HG02973 (cell line): ENCODE data around the gene SLC6A12.

Experiments used
- ATAC-seq: cut with Tn5 transposase; IDR thresholded peaks from one replicate; pipeline ENCODE4 v1.9.1; 2021; ENCODE audit warnings: moderate library complexity; ENCODE audit not compliant: unreplicated experiment

The SLC6A12 gene

DNA sequence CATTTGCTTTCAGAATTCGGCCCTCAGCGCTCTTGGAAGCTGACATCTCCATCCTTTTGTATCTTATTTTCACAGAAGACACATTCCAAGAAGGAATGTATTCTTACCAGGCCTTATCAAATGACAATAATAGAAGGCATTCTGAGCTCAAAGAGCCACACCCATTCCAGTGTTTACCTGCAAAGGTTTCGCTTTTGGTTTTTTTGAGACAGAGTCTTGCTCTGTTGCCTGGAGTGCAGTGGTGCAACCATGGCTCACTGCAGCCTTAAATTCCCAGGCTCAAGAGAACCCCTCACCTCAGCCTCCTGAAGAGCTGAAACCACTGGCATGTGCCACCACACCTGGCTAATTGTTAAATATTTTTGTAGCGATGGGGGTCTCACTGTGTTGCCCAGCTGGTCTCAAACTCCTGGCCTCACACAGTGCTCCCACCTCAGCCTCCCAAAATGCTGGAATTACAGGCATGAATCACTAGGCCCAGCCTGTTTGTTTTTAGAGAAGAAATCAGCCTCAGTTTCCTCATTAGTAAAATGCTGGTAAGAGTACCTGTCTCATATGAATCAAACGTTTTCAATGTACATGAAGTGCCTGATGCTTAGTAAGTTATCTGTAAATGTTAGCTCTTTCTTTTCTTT lies 69.2 kb downstream of the SLC6A12 start:
- no peak for ATAC-seq

DNA sequence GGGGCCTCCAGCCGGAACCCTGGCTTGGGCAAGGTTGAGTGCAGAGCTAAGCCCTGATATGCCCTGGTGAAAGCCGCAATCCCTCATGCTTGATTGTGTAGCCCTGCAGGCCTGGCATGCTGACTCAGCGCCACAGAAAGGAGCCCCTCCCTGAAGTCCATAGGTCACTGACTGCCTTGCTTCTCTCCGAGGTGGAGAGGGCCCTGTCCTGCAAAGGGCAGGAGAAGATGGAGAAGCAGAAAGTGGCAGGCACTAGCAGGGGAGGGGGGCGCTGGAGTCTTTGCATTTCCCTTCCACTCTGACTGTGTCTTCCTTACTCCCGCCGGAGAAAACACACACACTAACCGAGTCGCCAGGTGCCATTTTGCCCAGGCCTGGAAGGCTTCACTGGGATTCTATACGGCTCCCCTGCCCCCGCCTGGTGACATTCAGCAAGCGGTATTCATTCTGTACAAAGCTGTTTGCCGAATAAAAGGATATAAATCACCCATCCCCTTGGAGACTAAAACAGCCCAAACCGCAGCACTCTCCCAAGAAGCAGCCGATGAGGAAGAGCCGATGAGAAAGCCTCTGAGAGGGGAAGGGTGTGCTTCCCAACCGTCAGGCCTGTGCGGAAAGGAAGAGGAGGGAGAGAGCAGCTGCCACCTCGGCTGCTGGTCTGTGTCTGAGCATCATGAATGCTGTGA lies 69.8 kb downstream of the SLC6A12 start:
- ATAC-seq: no peak

DNA sequence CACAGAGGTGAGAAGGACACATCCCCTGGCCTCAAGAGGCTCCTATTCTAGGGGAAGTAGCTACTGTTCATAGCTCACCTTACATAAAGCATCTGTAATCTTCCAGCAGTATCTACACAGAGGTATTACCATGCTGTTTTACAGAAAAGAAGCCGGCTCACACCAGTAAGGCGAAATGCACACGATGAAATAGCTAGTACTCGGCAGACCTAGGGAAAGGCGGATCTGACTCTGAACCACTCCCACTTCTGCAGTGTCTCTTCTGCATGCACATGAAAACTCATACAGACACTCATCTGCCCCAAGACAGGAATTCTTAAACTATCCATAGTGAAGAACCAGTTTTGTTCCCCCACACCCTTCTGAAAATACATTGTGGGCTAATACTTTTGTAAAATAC lies 73.8 kb downstream of the SLC6A12 start:
- no peak for ATAC-seq
